MM.1S (cell line): Measurements from ENCODE around the gene PAPLN.

Source experiments
- DNase-seq: peaks from one replicate; pipeline ENCODE4 v3.0.0-alpha.2; 2015
- H2AFZ ChIP-seq: fragments of 300-600 bp; sonication (generic); 2 replicates; pipeline ENCODE4 v1.6.0; 2016; ENCODE audit warnings: antibody characterized with exemption, low read length
- H3F3A ChIP-seq: fragments of 300-600 bp; sonication (generic); 2 replicates; pipeline ENCODE4 v1.6.1; 2016; ENCODE audit warnings: mild to moderate bottlenecking, antibody characterized with exemption, low read length, moderate library complexity, mixed read lengths; ENCODE audit not compliant: insufficient read depth
- H3K27ac ChIP-seq: fragments of 300-600 bp; sonication (generic); 2 replicates; pipeline ENCODE4 v1.5.1; 2016; ENCODE audit warnings: mild to moderate bottlenecking, low read length
- H3K27me3 ChIP-seq: fragments of 300-600 bp; sonication (generic); replicated peaks from 2 replicates; pipeline ENCODE4 v1.6.0; 2016; ENCODE audit warnings: low read length; ENCODE audit not compliant: insufficient read depth
- H3K36me3 ChIP-seq: fragments of 300-600 bp; sonication (generic); replicated peaks from 2 replicates; pipeline ENCODE4 v1.6.1; 2016; ENCODE audit warnings: mild to moderate bottlenecking, low read length, mixed read lengths; ENCODE audit not compliant: insufficient read depth
- H3K4me1 ChIP-seq: fragments of 300-600 bp; sonication (generic); 2 replicates; pipeline ENCODE4 v1.6.1; 2016; ENCODE audit warnings: low read length, mixed read lengths
- H3K4me2 ChIP-seq: fragments of 300-600 bp; sonication (generic); 2 replicates; pipeline ENCODE4 v1.6.0; 2016; ENCODE audit warnings: low read depth, low read length
- H3K4me3 ChIP-seq: fragments of 300-600 bp; sonication (generic); 2 replicates; pipeline ENCODE4 v1.5.1; 2016; ENCODE audit warnings: low read length, mixed read lengths
- H3K79me2 ChIP-seq: fragments of 300-600 bp; sonication (generic); 2 replicates; pipeline ENCODE4 v1.6.1; 2016; ENCODE audit warnings: mixed run types, low read length, mixed read lengths
- H3K9ac ChIP-seq: fragments of 300-600 bp; sonication (generic); 2 replicates; pipeline ENCODE4 v1.6.1; 2016; ENCODE audit warnings: low read length, mixed read lengths
- H3K9me2 ChIP-seq: fragments of 300-600 bp; sonication (generic); replicated peaks from 2 replicates; pipeline ENCODE4 v1.6.1; 2016; ENCODE audit warnings: mild to moderate bottlenecking, low read length, mixed read lengths; ENCODE audit not compliant: insufficient read depth
- H3K9me3 ChIP-seq: fragments of 300-600 bp; sonication (generic); replicated peaks from 2 replicates; pipeline ENCODE4 v1.6.1; 2016; ENCODE audit warnings: mild to moderate bottlenecking, low read length, mixed read lengths; ENCODE audit not compliant: insufficient read depth
- H4K20me1 ChIP-seq: fragments of 300-600 bp; sonication (generic); 2 replicates; pipeline ENCODE4 v1.6.1; 2016; ENCODE audit warnings: mild to moderate bottlenecking, low read length, moderate library complexity, mixed read lengths; ENCODE audit not compliant: insufficient read depth
- CTCF ChIP-seq: fragments of 300-600 bp; sonication (generic); IDR thresholded peaks from 2 replicates; pipeline ENCODE4 v1.5.1; 2016; ENCODE audit warnings: antibody characterized with exemption, low read length, mixed read lengths
- EZH2 ChIP-seq: fragments of 300-600 bp; sonication (generic); optimal IDR thresholded peaks from 2 replicates; pipeline ENCODE3; 2017; ENCODE audit warnings: low read depth, mild to moderate bottlenecking, antibody characterized with exemption, low read length, mixed read lengths
- EZH2phosphoT487 ChIP-seq: fragments of 300-600 bp; sonication (generic); IDR thresholded peaks from 2 replicates; pipeline ENCODE4 v1.6.1; 2018; ENCODE audit warnings: antibody characterized with exemption, low read length

PAPLN gene

DNA sequence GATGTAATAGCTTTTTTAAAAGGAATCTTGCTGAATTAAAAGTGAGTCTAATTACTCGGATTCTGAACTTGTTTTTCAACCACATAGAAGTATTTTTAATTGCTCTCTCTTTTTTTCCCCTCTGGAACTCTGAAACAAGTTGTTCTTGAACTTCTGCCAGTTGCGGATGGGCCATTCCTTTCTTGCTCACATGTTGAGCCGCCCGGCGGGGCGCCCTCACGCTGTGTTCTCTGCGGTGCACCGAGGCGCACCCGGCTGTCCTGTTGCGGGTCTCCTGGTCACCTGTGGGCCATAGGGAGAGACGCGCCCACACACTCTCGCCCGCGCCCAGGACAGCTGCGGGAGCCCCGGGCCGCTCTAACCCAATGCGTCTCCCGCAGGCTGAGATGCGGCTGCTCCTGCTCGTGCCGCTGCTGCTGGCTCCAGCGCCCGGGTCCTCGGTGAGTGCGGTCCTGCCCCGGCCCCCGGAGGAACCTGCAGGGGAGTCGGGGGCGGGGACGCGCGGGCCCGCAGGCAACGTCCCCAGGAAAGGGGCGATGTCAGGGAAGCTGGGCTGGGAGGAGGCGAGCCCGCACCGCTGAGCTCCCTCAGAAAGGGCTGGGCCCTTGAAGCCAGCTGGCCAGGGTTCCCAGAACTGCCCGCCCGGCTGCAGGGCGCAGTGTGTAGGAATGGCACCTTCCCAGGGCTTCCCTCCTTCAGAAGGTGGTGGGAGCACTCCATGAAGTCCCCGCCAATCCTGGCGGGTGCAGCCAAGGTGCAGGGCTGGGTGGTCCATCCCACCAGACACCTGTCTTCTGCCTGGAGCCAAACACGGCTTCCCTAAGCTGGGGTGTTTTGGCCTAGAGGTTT lies 2.3 kb downstream of the PAPLN start:
- no peaks in the 10 kb centered on the region for H3K4me1 ChIP-seq
- no peak overlapping the region for H3K4me3 ChIP-seq
- no peak overlapping the region for H2AFZ ChIP-seq
- H3F3A ChIP-seq = no peaks in the 10 kb centered on the region
- H3K9ac ChIP-seq = no peak overlapping the region
- TF ChIP-seq CTCF = no peak
- TF ChIP-seq EZH2 = no peak
- TF ChIP-seq EZH2phosphoT487 = no peak
- no peak overlapping the region for H3K4me2 ChIP-seq
- no peaks in the 10 kb centered on the region for H4K20me1 ChIP-seq
- H3K79me2 ChIP-seq = no peaks in the 10 kb centered on the region
- no peaks in the 10 kb centered on the region for H3K9me2 ChIP-seq
- DNase-seq = no peak
- peaks cover 11% of the 10 kb centered on the region for H3K27me3 ChIP-seq
- no peak overlapping the region for H3K27ac ChIP-seq
- no peaks in the 10 kb centered on the region for H3K36me3 ChIP-seq
- H3K9me3 ChIP-seq = no peaks in the 10 kb centered on the region

GRCh38 chr14:73240816-73241480 lies 3.6 kb downstream of the PAPLN start:
- H4K20me1 ChIP-seq = no peaks in the 10 kb centered on the region
- H3K36me3 ChIP-seq = no peaks in the 10 kb centered on the region
- H2AFZ ChIP-seq = no peak overlapping the region
- TF ChIP-seq EZH2phosphoT487 (no peak), CTCF (no peak), EZH2 (no peak)
- H3K27ac ChIP-seq = no peak overlapping the region
- no peak for DNase-seq
- peaks cover 11% of the 10 kb centered on the region for H3K27me3 ChIP-seq
- no peaks in the 10 kb centered on the region for H3K9me2 ChIP-seq
- H3K4me1 ChIP-seq = no peaks in the 10 kb centered on the region
- H3K9me3 ChIP-seq = no peaks in the 10 kb centered on the region
- H3K4me3 ChIP-seq = no peak overlapping the region
- H3K79me2 ChIP-seq = no peaks in the 10 kb centered on the region
- no peak overlapping the region for H3K9ac ChIP-seq
- no peak overlapping the region for H3K4me2 ChIP-seq
- no peaks in the 10 kb centered on the region for H3F3A ChIP-seq

GRCh38 chr14:73241481-73242165 lies 4.3 kb downstream of the PAPLN start:
- no peaks in the 10 kb centered on the region for H3K36me3 ChIP-seq
- no peaks in the 10 kb centered on the region for H3K4me1 ChIP-seq
- no peaks in the 10 kb centered on the region for H4K20me1 ChIP-seq
- H3K4me3 ChIP-seq = no peak overlapping the region
- H3K9me3 ChIP-seq = no peaks in the 10 kb centered on the region
- H3K9me2 ChIP-seq = no peaks in the 10 kb centered on the region
- no peak overlapping the region for H2AFZ ChIP-seq
- no peak overlapping the region for H3K4me2 ChIP-seq
- H3K79me2 ChIP-seq = no peaks in the 10 kb centered on the region
- H3K27me3 ChIP-seq = peaks cover 11% of the 10 kb centered on the region
- no peak for DNase-seq
- H3K27ac ChIP-seq = no peak overlapping the region
- no peaks in the 10 kb centered on the region for H3F3A ChIP-seq
- H3K9ac ChIP-seq = no peak overlapping the region
- TF ChIP-seq EZH2 (no peak), CTCF (no peak), EZH2phosphoT487 (no peak)
